ENCODE results near the gene FAM174B.

Gene FAM174B

GRCh38 chr15:92655178-92655995 is at the start of gene FAM174B:
Gene FAM174B, minus strand, starts transcription at chr15:92655775.
- intact Hi-C loops (cut with DNase I; ENCODE audit: low total_unique reads), result no loop called here
- Histone ChIP-seq H3K4me3 (peak within 1 kb of the TSS; percentile 54 to 75), H3K27ac (peak within 1 kb of the TSS; percentile 12 to 52), H3K36me3 (no peaks in the 10 kb centered on the region), H3K27me3 (no peaks in the 10 kb centered on the region), H3K9me3 (no peaks in the 10 kb centered on the region), H3K4me1 (peaks cover 0 to 24% (median 10%) of the 10 kb centered on the region in 4 donors)
- TF ChIP-seq, protein P1, sequence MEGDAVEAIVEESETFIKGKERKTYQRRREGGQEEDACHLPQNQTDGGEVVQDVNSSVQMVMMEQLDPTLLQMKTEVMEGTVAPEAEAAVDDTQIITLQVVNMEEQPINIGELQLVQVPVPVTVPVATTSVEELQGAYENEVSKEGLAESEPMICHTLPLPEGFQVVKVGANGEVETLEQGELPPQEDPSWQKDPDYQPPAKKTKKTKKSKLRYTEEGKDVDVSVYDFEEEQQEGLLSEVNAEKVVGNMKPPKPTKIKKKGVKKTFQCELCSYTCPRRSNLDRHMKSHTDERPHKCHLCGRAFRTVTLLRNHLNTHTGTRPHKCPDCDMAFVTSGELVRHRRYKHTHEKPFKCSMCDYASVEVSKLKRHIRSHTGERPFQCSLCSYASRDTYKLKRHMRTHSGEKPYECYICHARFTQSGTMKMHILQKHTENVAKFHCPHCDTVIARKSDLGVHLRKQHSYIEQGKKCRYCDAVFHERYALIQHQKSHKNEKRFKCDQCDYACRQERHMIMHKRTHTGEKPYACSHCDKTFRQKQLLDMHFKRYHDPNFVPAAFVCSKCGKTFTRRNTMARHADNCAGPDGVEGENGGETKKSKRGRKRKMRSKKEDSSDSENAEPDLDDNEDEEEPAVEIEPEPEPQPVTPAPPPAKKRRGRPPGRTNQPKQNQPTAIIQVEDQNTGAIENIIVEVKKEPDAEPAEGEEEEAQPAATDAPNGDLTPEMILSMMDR (IDR thresholded peaks at IDR 0.05), result no peak
- DNase-seq, result no peak

DNA sequence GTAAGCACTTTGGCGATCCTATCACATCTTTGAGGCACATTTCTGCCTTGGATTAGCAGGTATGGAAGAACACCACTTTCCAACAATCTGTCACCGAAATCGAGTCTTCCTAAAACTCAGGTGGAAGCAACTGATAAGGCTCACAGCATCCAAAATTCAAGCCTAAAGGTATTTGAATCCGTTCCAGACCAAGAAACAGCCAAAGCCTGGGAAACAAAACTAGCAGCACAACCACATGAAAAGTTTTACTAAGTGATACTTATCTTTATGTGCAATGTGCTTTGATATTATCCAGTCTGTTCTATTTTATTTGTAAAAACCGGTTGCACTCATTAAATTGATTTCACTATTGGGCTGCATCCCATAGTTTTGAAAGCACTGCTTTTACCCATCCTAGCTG is 40.5 kb upstream of the FAM174B start:
- DNase-seq, result no peak
- Histone ChIP-seq H3K36me3 (no peaks in the 10 kb centered on the region), H3K4me1 (no peaks in the 10 kb centered on the region), H3K9me3 (peaks cover 0 to 3% (median 0%) of the 10 kb centered on the region in 3 donors), H3K4me3 (no peak overlapping the region), H3K27me3 (no peaks in the 10 kb centered on the region), H3K27ac (no peak overlapping the region)
- intact Hi-C loops (cut with DNase I; ENCODE audit: low total_unique reads), result no loop called here
- TF ChIP-seq, protein P1 (IDR thresholded peaks at IDR 0.05), result no peak

GRCh38 chr15:92693691-92694331 is 38.2 kb upstream of the FAM174B start:
- Histone ChIP-seq H3K27ac (no peak overlapping the region), H3K36me3 (no peaks in the 10 kb centered on the region), H3K9me3 (peaks cover 0 to 4% (median 0%) of the 10 kb centered on the region in 3 donors), H3K4me1 (no peaks in the 10 kb centered on the region), H3K27me3 (no peaks in the 10 kb centered on the region), H3K4me3 (no peak overlapping the region)
- intact Hi-C loops (cut with DNase I; ENCODE audit: low total_unique reads), result no loop called here
- TF ChIP-seq, protein P1 (IDR thresholded peaks at IDR 0.05), result no peak
- no peak for DNase-seq

DNA sequence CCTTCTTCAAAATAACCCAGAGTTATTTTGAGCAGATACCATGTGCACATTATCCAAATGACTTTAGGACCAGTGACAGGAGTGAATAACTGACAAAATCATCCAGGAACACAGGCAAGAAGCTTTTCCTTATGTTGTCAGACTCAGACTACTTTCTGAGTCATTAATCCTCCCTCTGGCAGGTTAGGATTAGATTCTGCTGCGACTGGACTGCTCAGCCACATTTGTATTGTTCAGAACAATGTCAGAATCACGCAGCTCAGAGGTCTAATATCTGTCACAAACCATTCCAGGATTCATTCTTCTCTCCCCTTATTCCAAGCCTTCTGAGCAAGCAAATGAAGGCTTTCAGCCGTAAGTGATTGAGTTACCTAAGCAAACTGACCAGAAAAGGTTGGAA is 34.8 kb upstream of the FAM174B start:
- no peak overlapping the region for H3K4me3 ChIP-seq
- no peaks in the 10 kb centered on the region for H3K36me3 ChIP-seq
- H3K4me1 ChIP-seq, result no peaks in the 10 kb centered on the region
- H3K27me3 ChIP-seq, result no peaks in the 10 kb centered on the region
- H3K27ac ChIP-seq, result no peak overlapping the region
- intact Hi-C loops (cut with DNase I; ENCODE audit: low total_unique reads), result no loop called here
- DNase-seq, result no peak
- TF ChIP-seq, protein P1 (IDR thresholded peaks at IDR 0.05), result no peak
- peaks cover 0 to 10% (median 8%) of the 10 kb centered on the region in 3 donors for H3K9me3 ChIP-seq

DNA sequence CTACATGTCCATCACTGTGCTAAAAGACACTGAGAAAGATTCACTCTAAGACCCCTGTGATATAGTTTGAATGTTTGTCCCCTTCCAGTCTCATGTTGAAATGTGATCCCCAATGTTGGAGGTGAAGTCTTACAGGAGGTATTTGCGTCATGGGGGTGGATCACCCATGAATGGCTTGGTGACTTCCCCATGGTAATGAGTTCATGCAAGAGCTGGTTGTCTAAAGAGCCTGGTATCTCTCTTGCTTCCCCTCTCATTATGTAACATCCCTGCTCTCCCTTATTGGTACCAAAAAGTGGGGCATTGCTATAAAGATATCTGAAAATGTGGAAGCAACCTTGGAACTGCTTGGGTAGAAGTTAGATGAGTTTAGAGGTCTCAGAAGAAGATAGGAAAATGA is 32.2 kb upstream of the FAM174B start:
- no peaks in the 10 kb centered on the region for H3K4me1 ChIP-seq

More for the DNA sequence above, 32.2 kb upstream of the FAM174B start:
- Histone ChIP-seq H3K27ac (no peak overlapping the region), H3K9me3 (peaks cover 0 to 10% (median 8%) of the 10 kb centered on the region in 3 donors), H3K36me3 (no peaks in the 10 kb centered on the region), H3K27me3 (no peaks in the 10 kb centered on the region), H3K4me3 (no peak overlapping the region)
- intact Hi-C loops (cut with DNase I; ENCODE audit: low total_unique reads), result no loop called here
- TF ChIP-seq, protein P1 (IDR thresholded peaks at IDR 0.05), result no peak
- no peak for DNase-seq
